GM12878 (cell line): ENCODE data around the gene PXMP2. TPM values are rescaled to one million over a fixed set of nuclear protein-coding genes. Genes with fewer than 3 reads are reported as not detected.

ENCODE experiments used
- ATF7 ChIP-seq: fragments of 450-650 bp; IDR thresholded peaks from 2 replicates; pipeline ENCODE4 v1.6.1; 2016; ENCODE audit warnings: low read depth, mild to moderate bottlenecking
- BRCA1 ChIP-seq: IDR thresholded peaks from 2 replicates; pipeline ENCODE4 v1.6.1; 2011; ENCODE audit warnings: low read depth, low read length, improper control_type of control experiment
- E2F8 ChIP-seq: fragments of 450-650 bp; IDR thresholded peaks from 2 replicates; pipeline ENCODE4 v1.6.1; 2018; ENCODE audit warnings: mild to moderate bottlenecking, low read depth, moderate library complexity; ENCODE audit not compliant: partially characterized antibody
- ETV6 ChIP-seq, 2 experiments: fragments of 450-650 bp in 1 of 2; IDR thresholded peaks in 1 of 2; conservative IDR thresholded peaks in 1 of 2; 2 replicates each; pipeline ENCODE4 v1.6.1; 2014; ENCODE audit warnings: antibody characterized with exemption in 1 of 2, borderline replicate concordance in 1 of 2, low read depth in 1 of 2, mild to moderate bottlenecking in 1 of 2, moderate library complexity in 1 of 2
- HDAC6 ChIP-seq: fragments of 200-600 bp; sonication (generic); IDR thresholded peaks from one replicate; pipeline ENCODE4 v1.8.0; 2017; ENCODE audit warnings: antibody characterized with exemption; ENCODE audit not compliant: unreplicated experiment
- IKZF2 ChIP-seq, 2 experiments: fragments of 450-650 bp; IDR thresholded peaks; 2 replicates each; pipeline ENCODE4 v1.6.1; 2017; ENCODE audit warnings: mild to moderate bottlenecking in 2 of 2, moderate library complexity in 2 of 2
- MEF2A ChIP-seq: IDR thresholded peaks from 2 replicates; pipeline ENCODE4 v1.6.1; 2011; ENCODE audit warnings: low read depth, mild to moderate bottlenecking, low read length, moderate library complexity; ENCODE audit not compliant: insufficient read depth
- NFXL1 ChIP-seq: fragments of 450-650 bp; IDR thresholded peaks from 2 replicates; pipeline ENCODE4 v1.6.1; 2017; ENCODE audit warnings: antibody characterized with exemption, mild to moderate bottlenecking, borderline replicate concordance
- NR2C2 ChIP-seq: IDR thresholded peaks from 2 replicates; pipeline ENCODE4 v1.6.1; 2011; ENCODE audit warnings: borderline replicate concordance, low read depth; ENCODE audit not compliant: control insufficient read depth, insufficient read length
- POU2F2 ChIP-seq: IDR thresholded peaks from 3 replicates; pipeline ENCODE4 v1.6.1; 2011; ENCODE audit warnings: low read depth, mild to moderate bottlenecking, low read length, borderline replicate concordance
- RUNX3 ChIP-seq: IDR thresholded peaks from 2 replicates; pipeline ENCODE4 v1.6.1; 2012; ENCODE audit warnings: low read length, inconsistent platforms
- SP1 ChIP-seq: IDR thresholded peaks from one replicate; pipeline ENCODE4 v1.6.1; 2011; ENCODE audit warnings: low read depth, low read length
- TCF3 ChIP-seq: IDR thresholded peaks from 2 replicates; pipeline ENCODE4 v1.6.1; 2012; ENCODE audit warnings: low read depth, mild to moderate bottlenecking, low read length, borderline replicate concordance; ENCODE audit not compliant: insufficient read depth
- ZBTB33 ChIP-seq: fragments of 450-650 bp; IDR thresholded peaks from 2 replicates; pipeline ENCODE4 v1.6.1; 2017; ENCODE audit warnings: mild to moderate bottlenecking
- ZNF207 ChIP-seq: fragments of 450-650 bp; IDR thresholded peaks from 2 replicates; pipeline ENCODE4 v1.6.1; 2014; ENCODE audit warnings: antibody characterized with exemption, mild to moderate bottlenecking, borderline replicate concordance
- ZNF592 ChIP-seq: fragments of 450-650 bp; IDR thresholded peaks from 2 replicates; pipeline ENCODE4 v1.6.1; 2017; ENCODE audit warnings: mild to moderate bottlenecking, moderate library complexity
- polyA plus RNA-seq, 11 experiments: library from polyadenylated mRNA; depleted of rRNA in 4 of 11; unstranded in 6 of 11; stranded (reverse) in 5 of 11; fragments of >200 nt; fragmentation: Nextera tagmentation in 4 of 11; fragmentation: Illumina TruSeq in 1 of 11; extraction: Ambion mirVana in 4 of 11; extraction: Trizol in 1 of 11; gene quantifications; 1 replicate in 1 of 11; 2 replicates in 10 of 11; pipeline versions ENCODE4 v1.2.1 to v1.2.3, GENCODE V29; 2011 to 2016; ENCODE audit warnings: inconsistent platforms in 2 of 11, missing spikeins in 2 of 11, low read depth in 1 of 11
- total RNA-seq, 4 experiments: library from RNA; depleted of rRNA in 3 of 4; stranded (reverse); fragments of >200 nt in 3 of 4; fragmentation: Illumina TruSeq in 1 of 4; extraction: Trizol in 1 of 4; gene quantifications; 2 replicates each; pipeline versions ENCODE4 v1.2.1 to v1.2.3, GENCODE V29; 2013 to 2021

PXMP2 gene
- total and polyA plus RNA-seq, 10 of the 15 experiments (the other 5 are each of a cell fraction or from before 2014, with no cell fraction given) = 4.0 to 97.8 (median 42.0) TPM

- TF ChIP-seq E2F8 (no peak), SP1 (peak; percentile 67), IKZF2 (IDR thresholded peaks at IDR 0.05) (no peak), BRCA1 (peak; percentile 94), ZNF592 (0 out of 2 replicates have a peak, but pooled peaks have one; percentile 60), ZNF207 (peak; percentile 69; the same call in 1 of the 2 replicates), MEF2A (no peak), ETV6 (conservative IDR thresholded peaks at IDR 0.05 in 1 of 2, IDR thresholded peaks at IDR 0.05 in 1 of 2; ENCODE audit: borderline replicate concordance in 1 of 2, low read depth in 1 of 2) (no peak), RUNX3 (peak; percentile 73), POU2F2 (no peak), ATF7 (no peak), NFXL1 (no peak), NR2C2 (no peak), HDAC6 (peak; percentile 71), ZBTB33 (no peak), TCF3 (peak; percentile 53)
These were observed at the start of gene PXMP2, which contains the start of gene POLE (continued) for GRCh38 chr12:132687211-132688164.
